Ovary (tissue), 3 donors: ENCODE measurements around the gene CXXC4.

Experiments
- CTCF ChIP-seq, 3 donors: fragments of 450-650 bp in 2 of 3; fragments of 200-600 bp in 1 of 3; IDR thresholded peaks; one replicate each; pipeline versions ENCODE4 v1.5.1 to v1.8.0; 2016 to 2022; ENCODE audit warnings: antibody characterized with exemption in 3 of 3, mild to moderate bottlenecking in 1 of 3
- POLR2A ChIP-seq: fragments of 450-650 bp; IDR thresholded peaks from one replicate; pipeline ENCODE4 v1.6.1; 2017; ENCODE audit warnings: antibody characterized with exemption, mild to moderate bottlenecking, moderate library complexity
- donor health status: DM: no; HTN: no; CAD: no.

- TF ChIP-seq POLR2A, result no peak
- TF ChIP-seq CTCF (IDR thresholded peaks at IDR 0.05), result no peak
Measured at GRCh38 chr4:104451573-104451972, 43.1 kb downstream of the CXXC4 start.
